A549 (cell line): ENCODE data around the gene BPIFB1. TPM values are rescaled to one million over a fixed set of nuclear protein-coding genes. Genes with fewer than 3 reads are reported as not detected.

ENCODE experiments used
- ATAC-seq, 2 experiments: fragments of 200-7000 bp in 1 of 2; fragments of >200 bp in 1 of 2; cut with Nextera tagmentation in 1 of 2; cut with Tn5 transposase in 1 of 2; 3 replicates each; pipeline versions ENCODE4 v1.8.0 to v1.9.1; 2018 to 2020; ENCODE audit warnings: mild to moderate bottlenecking in 1 of 2, moderate library complexity in 1 of 2
- CTCF ChIA-PET: fragments of 300-600 bp; sonication (Branson Sonifier 250); formaldehyde crosslinking; extraction: SDS; loops from one replicate; lab custom pipeline; 2021; ENCODE audit warnings: antibody characterized with exemption, inconsistent platforms; lab: Yijun Ruan, JAX
- POLR2A ChIA-PET: fragments of 350-600 bp; formaldehyde crosslinking; extraction: SDS; loops from one replicate; lab custom pipeline; 2021; ENCODE audit warnings: antibody characterized with exemption, inconsistent platforms; lab: Yijun Ruan, JAX
- DNase-seq, 2 experiments: peaks; one replicate each; pipeline versions ENCODE4 v3.0.0 to v3.0.0-alpha.2; 2011 to 2016; ENCODE audit warnings: low read depth in 1 of 2, low spot score in 1 of 2
- FAIRE-seq: peaks from 2 replicates; lab custom pipeline; 2011; peaks lifted over from hg19 to GRCh38; lab: Jason Lieb, UNC
- H3K27ac ChIP-seq, 2 experiments: fragments of >200 bp; sonication (Bioruptor Twin); formaldehyde crosslinking; 3 replicates each; pipeline ENCODE4 v1.5.1; 2016 to 2017
- H3K4me1 ChIP-seq: fragments of >200 bp; sonication (Bioruptor Twin); formaldehyde crosslinking; 3 replicates; pipeline ENCODE4 v1.6.1; 2016
- H3K4me2 ChIP-seq: fragments of >200 bp; sonication (Bioruptor Twin); formaldehyde crosslinking; 3 replicates; pipeline ENCODE4 v1.6.1; 2016
- H3K4me3 ChIP-seq: fragments of >200 bp; sonication (Bioruptor Twin); formaldehyde crosslinking; 3 replicates; pipeline ENCODE4 v1.5.1; 2016
- H3K9me3 ChIP-seq: fragments of >200 bp; sonication (Bioruptor Twin); formaldehyde crosslinking; 3 replicates; pipeline ENCODE4 v1.6.1; 2016
- BCL3 ChIP-seq: fragments of >200 bp; sonication (Bioruptor Twin); formaldehyde crosslinking; IDR thresholded peaks from 3 replicates; pipeline ENCODE4 v1.6.1; 2016
- CHD2 ChIP-seq: fragments of 150-350 bp; IDR thresholded peaks from 2 replicates; pipeline ENCODE4 v1.6.1; 2014; ENCODE audit warnings: low read length; ENCODE audit not compliant: partially characterized antibody
- CTCF ChIP-seq: fragments of >200 bp; sonication (Bioruptor Twin); formaldehyde crosslinking; IDR thresholded peaks from 3 replicates; pipeline ENCODE4 v1.5.1; 2016
- E2F6 ChIP-seq: IDR thresholded peaks from 2 replicates; pipeline ENCODE4 v1.6.1; 2012; ENCODE audit warnings: low read depth, borderline replicate concordance
- ESRRA ChIP-seq: fragments of 150-350 bp; IDR thresholded peaks from 2 replicates; pipeline ENCODE4 v1.6.1; 2014; ENCODE audit warnings: mild to moderate bottlenecking, low read length, borderline replicate concordance
- FOSB ChIP-seq: fragments of 250-450 bp; sonication (Bioruptor Pico); IDR thresholded peaks from 2 replicates; pipeline ENCODE4 v1.5.0; 2020; ENCODE audit warnings: mild to moderate bottlenecking, moderate library complexity
- HDAC2 ChIP-seq: fragments of 200-600 bp; sonication (generic); IDR thresholded peaks from 2 replicates; pipeline ENCODE4 v1.6.1; 2016
- HES2 ChIP-seq: fragments of >200 bp; sonication (Bioruptor Twin); formaldehyde crosslinking; IDR thresholded peaks from 2 replicates; pipeline ENCODE4 v1.6.1; 2016
- MAFK ChIP-seq: fragments of 450-650 bp; IDR thresholded peaks from 2 replicates; pipeline ENCODE4 v1.6.1; 2014; ENCODE audit not compliant: partially characterized antibody
- NPAS2 ChIP-seq: fragments of 250-450 bp; sonication (Bioruptor Pico); IDR thresholded peaks from 2 replicates; pipeline ENCODE4 v1.8.0; 2022; ENCODE audit warnings: mild to moderate bottlenecking, moderate library complexity, borderline replicate concordance
- NR3C1 ChIP-seq: fragments of >200 bp; sonication (Bioruptor Twin); formaldehyde crosslinking; IDR thresholded peaks from 3 replicates; pipeline ENCODE4 v1.6.1; 2017
- PBX3 ChIP-seq: IDR thresholded peaks from 2 replicates; pipeline ENCODE4 v1.6.1; 2012
- REST ChIP-seq: fragments of 200-600 bp; sonication (generic); IDR thresholded peaks from 2 replicates; pipeline ENCODE4 v1.6.1; 2016; ENCODE audit warnings: antibody characterized with exemption, mild to moderate bottlenecking, moderate library complexity
- RFX5 ChIP-seq: fragments of 450-650 bp; IDR thresholded peaks from 2 replicates; pipeline ENCODE4 v1.7.1; 2014; ENCODE audit warnings: antibody characterized with exemption, mild to moderate bottlenecking, moderate library complexity
- USF2 ChIP-seq: fragments of 450-650 bp; IDR thresholded peaks from 2 replicates; pipeline ENCODE4 v1.6.1; 2014; ENCODE audit warnings: antibody characterized with exemption
- ZC3H11A ChIP-seq: fragments of 450-650 bp; IDR thresholded peaks from 2 replicates; pipeline ENCODE4 v1.6.1; 2014; ENCODE audit warnings: antibody characterized with exemption, mild to moderate bottlenecking
- ZFP36 ChIP-seq: fragments of 450-650 bp; IDR thresholded peaks from 2 replicates; pipeline ENCODE4 v1.6.1; 2014; ENCODE audit warnings: borderline replicate concordance; ENCODE audit not compliant: partially characterized antibody
- WGBS: methylation state at CpG from one replicate; pipeline ENCODE4 v1.1.6; 2017; ENCODE audit errors: missing lambda C conversion rate; 5-methylcytosine and 5-hydroxymethylcytosine counted together
- polyA plus RNA-seq, 4 experiments: library from polyadenylated mRNA; depleted of rRNA in 3 of 4; stranded (reverse); fragments of >200 nt; fragmentation: RNase III in 1 of 4; extraction: RNeasy Plus Mini Kit Qiagen cat#74134 plus additional on column Dnase treatment in 1 of 4; gene quantifications; 2 replicates in 3 of 4; 3 replicates in 1 of 4; pipeline ENCODE4 v1.2.3, GENCODE V29; 2011 to 2017

BPIFB1 gene
- polyA plus RNA-seq, 2 of the 4 experiments (the other 2 are of a cell fraction), result 0.18 TPM; not detected in 1

GRCh38 chr20:33328157-33329137 is 45.4 kb downstream of the BPIFB1 start:
- ChIA-PET POLR2A (no interaction called here), CTCF (interaction anchor here (0.5 kb wide), 1 partner anchor 157 kb away, joined by 3 read pairs; no protein-coding TSS in a partner anchor)
- TF ChIP-seq NR3C1 (no peak), MAFK (no peak), ZFP36 (no peak), NPAS2 (CRISPR knock-in tag) (no peak), ESRRA (no peak), PBX3 (no peak), RFX5 (no peak), FOSB (no peak), E2F6 (no peak), CTCF (no peak), BCL3 (no peak), USF2 (no peak)
- Histone ChIP-seq H3K9me3 (no peaks in the 10 kb centered on the region), H3K27ac (no peak overlapping the region), H3K4me3 (no peak overlapping the region), H3K4me1 (no peaks in the 10 kb centered on the region), H3K4me2 (no peak overlapping the region)
- DNase-seq (no peak), ATAC-seq (no peak), FAIRE-seq (no peak)
- 54% methylated on average over 23 of the region's 23 CpGs for WGBS

- Histone ChIP-seq H3K4me3 (no peak overlapping the region), H3K4me1 (no peaks in the 10 kb centered on the region), H3K27ac (no peak overlapping the region), H3K4me2 (no peak overlapping the region), H3K9me3 (no peaks in the 10 kb centered on the region)
- WGBS, result 48% methylated on average over 20 of the region's 20 CpGs
- POLR2A ChIA-PET, result no interaction called here
- CTCF ChIA-PET, result no interaction called here
- ATAC-seq, result 0 out of 6 replicates have a peak, but pooled peaks of 1 of the 2 experiments have one; percentile 22
- DNase-seq, result no peak
- TF ChIP-seq REST (no peak), HDAC2 (no peak), FOSB (no peak), ZC3H11A (no peak), E2F6 (no peak), HES2 (no peak), CHD2 (no peak), USF2 (no peak)
- no peak for FAIRE-seq
Observed at GRCh38 chr20:33332905-33333456, 50.0 kb downstream of the BPIFB1 start.
